Natural killer cell (primary cell): ENCODE measurements around the gene HSF5. TPM values are rescaled to one million over a fixed set of nuclear protein-coding genes. Genes with fewer than 3 reads are reported as not detected.

Experiments used
- ATAC-seq, 3 donors: fragments of 150-1000 bp in 2 of 3; fragments of 200-7000 bp in 1 of 3; cut with Tn5 transposase; 1 replicate in 1 of 3; 2 replicates in 2 of 3; pipeline ENCODE4 v1.10.0; 2021; ENCODE audit warnings: mild to moderate bottlenecking in 2 of 3, moderate library complexity in 2 of 3
- DNase-seq, 2 donors: peaks; one replicate each; pipeline versions ENCODE4 v3.0.0 to v3.0.0-alpha.2; 2013 to 2021; ENCODE audit warnings: mixed read lengths in 1 of 2
- H3K27ac ChIP-seq: one replicate; pipeline ENCODE4 v1.5.1; 2013; ENCODE audit warnings: mild to moderate bottlenecking, low read length
- H3K27me3 ChIP-seq: one replicate; pipeline ENCODE4 v1.6.1; 2013; ENCODE audit warnings: low read length; ENCODE audit not compliant: control insufficient read depth, insufficient read depth
- H3K36me3 ChIP-seq: one replicate; pipeline ENCODE4 v1.6.1; 2013; ENCODE audit warnings: low read length; ENCODE audit not compliant: control insufficient read depth, insufficient read depth
- H3K4me1 ChIP-seq: one replicate; pipeline ENCODE4 v1.6.1; 2013; ENCODE audit warnings: low read length; ENCODE audit not compliant: control insufficient read depth, insufficient read depth
- H3K4me3 ChIP-seq: one replicate; pipeline ENCODE4 v1.5.1; 2013; ENCODE audit warnings: low read length
- H3K9me3 ChIP-seq: one replicate; pipeline ENCODE4 v1.6.1; 2013; ENCODE audit warnings: low read length; ENCODE audit not compliant: control insufficient read depth, insufficient read depth
- H3K27ac Mint-ChIP-seq, 2 donors: one replicate each; pipeline ENCODE4 v1.8.0; 2022; ENCODE audit warnings: mild to moderate bottlenecking in 2 of 2, mixed read lengths in 2 of 2, moderate library complexity in 1 of 2
- H3K27me3 Mint-ChIP-seq, 2 donors: one replicate each; pipeline ENCODE4 v1.8.0; 2022; ENCODE audit warnings: low read depth in 2 of 2, mixed read lengths in 2 of 2
- H3K36me3 Mint-ChIP-seq: one replicate; pipeline ENCODE4 v1.8.0; 2022; ENCODE audit warnings: mixed read lengths
- H3K4me1 Mint-ChIP-seq, 2 donors: one replicate each; pipeline ENCODE4 v1.8.0; 2022; ENCODE audit warnings: mixed read lengths in 2 of 2
- H3K4me3 Mint-ChIP-seq: one replicate; pipeline ENCODE4 v1.8.0; 2022; ENCODE audit warnings: mild to moderate bottlenecking, moderate library complexity, mixed read lengths
- H3K9me3 Mint-ChIP-seq, 2 donors: one replicate each; pipeline ENCODE4 v1.8.0; 2022; ENCODE audit warnings: mixed read lengths in 2 of 2
- WGBS: methylation state at CpG from one replicate; pipeline ENCODE4 v1.1.7; 2013; ENCODE audit warnings: missing lambda C conversion rate; ENCODE audit not compliant: insufficient coverage; 5-methylcytosine and 5-hydroxymethylcytosine counted together
- intact Hi-C: fragments of 100-400 bp; cut with micrococcal nuclease; formaldehyde crosslinking; loops from one replicate; pipeline ENCODE4 v1.14.2; 2022
- total RNA-seq, 4 donors: library from RNA; stranded (reverse); fragments of 120-200 nt in 1 of 4; gene quantifications; one replicate each; pipeline versions ENCODE4 v1.2.3 to v1.2.4, GENCODE V29; 2013 to 2022
- TF ChIP-seq, protein P1 (sequence below): fragments of 200-600 bp; IDR thresholded peaks from one replicate; pipeline ENCODE4 v1.8.0; 2022; ENCODE audit warnings: antibody characterized with exemption

Gene HSF5
- total RNA-seq, 3 donors from 2014 or later (not counting 1 experiment from before 2014, with no cell fraction given): 0.45 to 1.00 (median 0.94) TPM

GRCh38 chr17:58532555-58532951 lies 44.3 kb upstream of the HSF5 start:
- Mint-ChIP-seq H3K27ac (peak overlapping the region in 1 of 2 donors; percentile 38), H3K4me3 (no peak overlapping the region), H3K4me1 (peaks cover 6 to 9% of the 10 kb centered on the region in 2 donors), H3K36me3 (no peaks in the 10 kb centered on the region), H3K27me3 (peaks cover 30 to 43% of the 10 kb centered on the region in 2 donors), H3K9me3 (no peaks in the 10 kb centered on the region)
- H3K4me1 ChIP-seq: peaks cover 25% of the 10 kb centered on the region
- WGBS: 81% methylated on average over 3 of the region's 3 CpGs
- DNase-seq (no peak), ATAC-seq (no peak)
- H3K4me3 ChIP-seq: no peak overlapping the region
- TF ChIP-seq, protein P1, sequence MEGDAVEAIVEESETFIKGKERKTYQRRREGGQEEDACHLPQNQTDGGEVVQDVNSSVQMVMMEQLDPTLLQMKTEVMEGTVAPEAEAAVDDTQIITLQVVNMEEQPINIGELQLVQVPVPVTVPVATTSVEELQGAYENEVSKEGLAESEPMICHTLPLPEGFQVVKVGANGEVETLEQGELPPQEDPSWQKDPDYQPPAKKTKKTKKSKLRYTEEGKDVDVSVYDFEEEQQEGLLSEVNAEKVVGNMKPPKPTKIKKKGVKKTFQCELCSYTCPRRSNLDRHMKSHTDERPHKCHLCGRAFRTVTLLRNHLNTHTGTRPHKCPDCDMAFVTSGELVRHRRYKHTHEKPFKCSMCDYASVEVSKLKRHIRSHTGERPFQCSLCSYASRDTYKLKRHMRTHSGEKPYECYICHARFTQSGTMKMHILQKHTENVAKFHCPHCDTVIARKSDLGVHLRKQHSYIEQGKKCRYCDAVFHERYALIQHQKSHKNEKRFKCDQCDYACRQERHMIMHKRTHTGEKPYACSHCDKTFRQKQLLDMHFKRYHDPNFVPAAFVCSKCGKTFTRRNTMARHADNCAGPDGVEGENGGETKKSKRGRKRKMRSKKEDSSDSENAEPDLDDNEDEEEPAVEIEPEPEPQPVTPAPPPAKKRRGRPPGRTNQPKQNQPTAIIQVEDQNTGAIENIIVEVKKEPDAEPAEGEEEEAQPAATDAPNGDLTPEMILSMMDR: no peak
- H3K9me3 ChIP-seq: no peaks in the 10 kb centered on the region
- H3K27ac ChIP-seq: no peak overlapping the region
- peaks cover 4% of the 10 kb centered on the region for H3K27me3 ChIP-seq
- no peaks in the 10 kb centered on the region for H3K36me3 ChIP-seq
- intact Hi-C loops: no loop called here

DNA sequence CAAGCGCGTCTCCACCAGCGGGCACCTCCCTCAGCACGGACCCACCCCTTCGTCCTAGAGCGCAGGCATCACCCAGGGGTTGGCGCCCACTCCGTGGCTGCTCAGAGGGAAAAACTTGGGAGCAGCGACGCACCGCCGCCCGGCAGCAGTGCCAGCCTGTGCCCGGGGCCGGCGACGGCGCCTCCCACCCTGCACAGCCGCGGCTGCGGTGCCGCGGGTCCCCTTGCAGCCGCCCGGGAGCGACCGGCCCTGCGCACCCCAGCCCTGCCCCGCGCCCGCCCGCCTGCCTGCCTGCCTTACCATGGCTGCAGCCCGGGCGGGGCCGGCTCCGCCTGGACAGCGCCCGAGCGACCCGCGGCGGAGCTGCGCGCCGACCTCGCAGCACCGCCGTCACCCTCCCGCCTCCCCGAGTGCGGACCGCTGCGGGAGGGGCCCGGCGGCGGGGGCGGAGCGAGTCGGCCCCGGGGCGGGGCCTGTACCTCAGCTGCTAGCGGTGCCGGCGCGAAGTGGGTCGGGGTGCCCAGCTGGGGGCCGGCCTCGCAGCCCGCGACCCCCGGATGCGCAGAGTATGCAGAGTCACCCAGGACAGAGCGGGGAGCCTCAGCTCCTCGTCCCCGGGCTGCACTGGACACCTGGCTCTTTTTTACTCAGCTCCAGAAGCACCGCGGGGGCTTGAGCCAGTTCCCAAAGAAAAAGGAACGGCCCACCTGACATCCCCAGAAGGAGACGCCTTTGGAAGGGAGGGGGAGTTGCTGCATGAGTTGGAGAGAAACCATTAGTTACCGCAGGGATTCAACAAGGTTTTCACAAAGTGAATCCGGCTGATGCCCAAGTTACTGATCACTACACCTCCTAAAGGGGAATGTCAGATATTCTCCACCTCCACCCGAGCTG lies 43.7 kb upstream of the HSF5 start:
- DNase-seq: peak; percentile 65 to 78
- 2% methylated on average over 81 of the region's 82 CpGs for WGBS
- peak; percentile 89 to 98 (median 96) for ATAC-seq
- H3K4me1 Mint-ChIP-seq: peaks cover 6 to 9% of the 10 kb centered on the region in 2 donors
- no peaks in the 10 kb centered on the region for H3K9me3 ChIP-seq
- no peaks in the 10 kb centered on the region for H3K36me3 Mint-ChIP-seq
- H3K27ac ChIP-seq: no peak overlapping the region
- peak overlapping the region; percentile 24 for H3K4me3 ChIP-seq
- H3K27me3 ChIP-seq: peaks cover 4% of the 10 kb centered on the region
- H3K9me3 Mint-ChIP-seq: no peaks in the 10 kb centered on the region
- intact Hi-C loops: no loop called here
- peak overlapping the region; percentile 25 for H3K4me3 Mint-ChIP-seq
- TF ChIP-seq, protein P1: no peak
- H3K4me1 ChIP-seq: peaks cover 25% of the 10 kb centered on the region
- H3K27me3 Mint-ChIP-seq: peaks cover 30 to 43% of the 10 kb centered on the region in 2 donors
- peak overlapping the region in 1 of 2 donors; percentile 38 for H3K27ac Mint-ChIP-seq
- no peaks in the 10 kb centered on the region for H3K36me3 ChIP-seq

DNA sequence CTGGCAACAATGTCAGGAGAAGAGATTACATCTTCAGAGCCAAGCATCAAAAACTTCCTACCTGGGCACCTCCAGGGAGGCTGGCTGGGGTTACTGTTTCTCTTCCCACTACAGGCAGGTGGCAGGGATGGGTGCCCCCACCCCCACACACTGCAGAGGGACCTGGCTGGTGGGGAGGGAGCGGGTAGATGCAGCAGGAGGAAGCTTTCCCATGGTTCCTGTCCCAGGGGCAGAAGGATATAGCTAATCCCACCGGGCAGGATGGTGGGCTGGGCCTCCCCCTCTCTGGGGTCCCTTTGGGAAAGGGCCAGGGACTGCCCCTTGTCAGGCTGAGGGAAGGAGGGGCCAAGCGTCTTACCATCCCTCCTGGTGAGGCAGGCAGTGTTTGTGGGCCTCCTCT lies 42.9 kb upstream of the HSF5 start:
- Histone ChIP-seq H3K4me1 (peaks cover 25% of the 10 kb centered on the region), H3K27ac (no peak overlapping the region), H3K27me3 (peaks cover 4% of the 10 kb centered on the region), H3K9me3 (no peaks in the 10 kb centered on the region), H3K36me3 (no peaks in the 10 kb centered on the region), H3K4me3 (no peak overlapping the region)
- Mint-ChIP-seq H3K36me3 (no peaks in the 10 kb centered on the region), H3K4me1 (peaks cover 6 to 9% of the 10 kb centered on the region in 2 donors), H3K27me3 (peaks cover 29 to 36% of the 10 kb centered on the region in 2 donors), H3K9me3 (no peaks in the 10 kb centered on the region), H3K4me3 (peak overlapping the region; percentile 47), H3K27ac (no peak overlapping the region)
- ATAC-seq (no peak), DNase-seq (no peak)
- 75% methylated on average over 3 of the region's 3 CpGs for WGBS
- TF ChIP-seq, protein P1: no peak
- intact Hi-C loops: no loop called here
